HG03342 (cell line): Measurements from ENCODE around the gene RTKN2.

Experiments
- ATAC-seq: cut with Tn5 transposase; IDR thresholded peaks from one replicate; pipeline ENCODE4 v1.9.1; 2021; ENCODE audit warnings: mild to moderate bottlenecking, moderate library complexity; ENCODE audit not compliant: unreplicated experiment

Gene RTKN2

DNA sequence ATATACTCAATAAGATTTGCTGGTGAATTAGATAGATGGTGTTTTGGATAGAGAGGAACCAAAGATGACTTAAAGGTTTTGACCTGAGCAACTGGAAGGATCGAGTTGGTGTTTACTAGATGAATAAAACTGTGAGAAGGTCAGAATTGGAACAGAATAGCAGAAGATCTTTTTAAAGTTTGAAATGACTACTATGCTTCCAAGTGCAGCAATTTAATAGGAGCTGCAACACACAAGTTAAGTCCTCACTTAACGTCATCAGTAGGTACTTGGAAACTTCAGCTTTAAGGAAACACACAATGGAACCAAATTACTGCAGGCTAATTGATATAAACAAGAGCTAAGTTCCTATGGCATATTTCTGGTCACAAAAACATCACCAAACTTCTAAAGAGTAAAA is 86.5 kb downstream of the RTKN2 start:
- ATAC-seq: no peak

DNA sequence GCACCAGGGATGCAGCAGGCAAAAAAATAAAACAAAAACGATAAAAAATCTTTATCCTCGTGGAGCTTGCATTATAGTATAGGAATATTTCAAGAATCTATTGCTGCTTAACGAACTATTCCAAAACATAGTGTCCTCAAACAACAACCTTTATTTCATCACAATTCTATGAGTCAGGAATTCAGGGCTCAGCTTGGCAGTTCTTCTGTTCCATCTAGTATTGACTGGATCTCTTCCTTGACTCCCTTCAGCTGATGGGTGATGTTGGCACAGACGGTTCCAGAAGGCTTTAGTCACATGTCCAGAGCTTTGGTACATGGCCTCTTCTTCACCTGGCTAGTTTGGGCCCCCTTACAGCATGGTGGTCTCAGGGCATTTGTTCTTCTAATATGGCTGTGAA is 88.0 kb downstream of the RTKN2 start:
- no peak for ATAC-seq

DNA sequence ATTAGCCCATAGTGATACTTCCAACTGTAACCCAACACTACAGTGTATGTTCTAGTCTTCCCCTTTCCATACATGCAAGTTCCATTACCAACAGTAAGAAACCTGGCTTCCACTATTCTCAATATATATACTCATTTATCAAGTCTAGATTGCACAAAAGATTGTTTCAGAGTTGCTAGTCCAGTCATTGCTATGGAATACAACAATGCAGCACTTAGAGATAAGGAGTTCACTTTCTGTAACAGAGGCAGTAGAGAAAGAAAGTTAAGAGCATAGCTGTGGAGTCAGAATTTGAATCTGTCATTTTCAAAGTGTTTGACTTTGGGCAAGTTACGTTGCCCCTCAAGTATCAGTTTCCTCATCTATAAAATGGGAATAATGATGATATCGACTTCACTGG is 90.1 kb downstream of the RTKN2 start:
- ATAC-seq: no peak

DNA sequence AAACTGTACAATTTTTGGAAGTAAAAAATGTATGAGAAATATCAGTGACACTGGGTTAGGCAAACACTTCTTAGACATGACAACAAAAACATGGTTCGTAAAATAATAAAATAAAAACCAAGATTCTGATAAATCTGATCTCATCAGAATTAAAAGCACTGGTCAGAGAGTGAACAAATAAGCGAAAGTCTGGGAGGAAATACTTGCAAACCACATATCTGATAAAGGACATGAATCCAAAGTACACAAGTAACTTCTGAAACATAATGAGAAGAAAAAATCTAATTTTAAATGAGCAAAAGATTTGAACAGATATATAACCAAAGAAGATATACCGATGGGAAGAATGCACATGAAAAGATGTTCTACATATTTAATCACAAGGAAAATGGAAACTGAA is 91.5 kb downstream of the RTKN2 start:
- ATAC-seq: no peak

DNA sequence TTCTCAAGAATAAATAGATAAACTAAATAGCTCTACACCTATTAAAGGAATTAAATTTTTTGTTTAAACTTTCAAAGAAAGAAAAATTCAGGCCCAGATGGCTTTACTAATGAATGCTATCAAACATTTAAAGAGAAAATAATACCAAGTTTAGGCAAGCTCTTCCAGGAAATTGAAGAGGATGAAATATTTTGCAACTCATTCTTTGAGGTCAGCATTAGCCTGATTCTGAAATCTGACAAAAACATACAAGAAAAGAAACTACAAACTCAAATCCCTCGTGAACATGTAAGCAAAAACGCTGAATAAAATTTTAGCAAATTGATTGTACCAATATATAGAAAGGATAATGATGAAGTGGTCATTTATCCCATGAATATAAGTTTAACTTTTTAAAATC is 93.4 kb downstream of the RTKN2 start:
- ATAC-seq: no peak

DNA sequence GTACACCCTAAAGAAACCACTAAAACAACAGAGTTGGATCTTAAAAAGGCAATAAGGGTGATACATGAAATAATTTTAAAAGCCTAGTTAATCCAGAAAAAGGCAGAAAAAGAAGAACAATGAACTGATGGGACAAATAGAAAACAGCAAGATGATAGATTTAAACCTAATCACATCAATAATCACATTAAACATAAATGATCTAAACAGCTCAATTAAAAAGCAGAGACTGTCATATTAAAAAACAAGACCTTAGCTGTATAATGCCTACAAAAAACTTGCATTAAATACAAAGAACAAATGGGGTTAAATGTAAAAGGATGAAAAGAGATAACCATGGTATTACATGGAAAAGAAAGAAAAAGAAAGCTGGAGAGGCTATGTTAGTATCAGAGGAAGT is 96.2 kb downstream of the RTKN2 start:
- ATAC-seq: no peak

DNA sequence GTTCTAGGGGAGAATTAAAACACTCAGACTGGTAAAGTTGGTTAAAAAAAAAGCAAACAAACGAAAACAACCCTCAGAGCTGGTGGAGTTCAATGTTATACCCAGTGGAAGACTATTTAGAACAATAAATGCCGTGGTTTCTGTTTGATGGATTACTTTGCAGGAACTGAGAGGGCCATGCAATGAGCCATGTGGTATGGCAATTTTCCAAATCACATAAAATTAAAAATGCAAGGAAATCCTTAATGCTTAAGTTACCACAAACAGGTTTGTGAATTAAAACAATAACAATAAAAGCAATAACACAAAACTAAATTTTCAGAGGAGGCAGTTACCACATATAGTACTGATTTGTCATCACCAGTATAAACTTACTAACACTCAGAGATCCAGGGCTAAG is 96.9 kb downstream of the RTKN2 start:
- no peak for ATAC-seq

DNA sequence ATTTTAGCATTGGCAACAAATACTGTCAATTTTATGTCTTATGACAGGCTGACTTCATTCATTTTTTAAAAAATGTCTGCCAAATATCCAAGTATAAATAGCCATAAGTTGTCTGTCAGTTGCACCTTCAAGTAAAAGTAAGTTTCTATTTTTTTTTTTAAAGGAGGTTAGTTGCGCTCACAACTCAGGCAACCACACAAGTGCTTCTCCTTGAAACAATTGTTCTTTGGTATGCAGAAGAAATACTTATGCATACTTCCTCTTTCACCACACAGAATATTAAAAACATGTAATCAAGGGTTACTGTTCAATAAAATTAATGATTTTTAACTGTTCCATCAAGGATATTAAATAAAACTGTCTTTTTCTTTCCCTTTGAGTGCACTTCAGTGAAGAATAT is 97.9 kb downstream of the RTKN2 start:
- no peak for ATAC-seq

DNA sequence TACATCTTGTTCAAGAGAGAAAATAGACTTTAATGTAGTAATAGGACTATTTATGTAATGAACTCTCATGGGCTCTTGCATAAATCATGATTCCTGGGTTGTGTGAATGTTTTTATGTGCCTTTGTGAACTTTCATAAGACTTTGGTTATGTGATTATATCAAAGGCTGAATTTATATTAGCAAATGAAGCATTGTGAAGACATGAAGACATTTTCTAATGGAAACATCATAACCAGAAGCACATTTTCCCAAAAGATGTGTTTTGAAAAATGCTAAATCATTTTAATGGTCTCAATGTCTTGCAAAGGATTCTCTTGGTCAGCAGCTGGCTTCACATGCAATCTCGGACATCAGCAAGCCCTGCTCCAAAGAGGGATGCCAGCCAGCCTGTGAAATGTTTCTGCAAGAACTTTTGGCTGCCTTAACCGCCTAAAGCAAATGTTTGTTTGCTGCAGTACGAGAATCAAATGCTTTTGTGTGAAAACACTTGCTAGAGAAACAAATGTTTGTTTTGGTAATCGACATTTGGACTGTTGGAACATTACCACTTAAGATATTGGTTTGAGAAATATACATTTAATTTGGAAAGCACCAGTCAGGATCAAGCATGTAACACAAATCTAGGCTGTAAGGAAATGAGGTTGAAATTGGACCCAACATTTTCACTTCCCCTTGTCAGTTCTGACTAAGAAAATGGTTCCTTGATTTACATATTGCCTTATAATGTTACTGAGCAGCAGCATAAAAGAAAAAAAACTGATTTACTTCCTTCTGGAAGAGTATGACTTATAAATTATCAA is 102.1 kb downstream of the RTKN2 start:
- peak; percentile 100 for ATAC-seq

DNA sequence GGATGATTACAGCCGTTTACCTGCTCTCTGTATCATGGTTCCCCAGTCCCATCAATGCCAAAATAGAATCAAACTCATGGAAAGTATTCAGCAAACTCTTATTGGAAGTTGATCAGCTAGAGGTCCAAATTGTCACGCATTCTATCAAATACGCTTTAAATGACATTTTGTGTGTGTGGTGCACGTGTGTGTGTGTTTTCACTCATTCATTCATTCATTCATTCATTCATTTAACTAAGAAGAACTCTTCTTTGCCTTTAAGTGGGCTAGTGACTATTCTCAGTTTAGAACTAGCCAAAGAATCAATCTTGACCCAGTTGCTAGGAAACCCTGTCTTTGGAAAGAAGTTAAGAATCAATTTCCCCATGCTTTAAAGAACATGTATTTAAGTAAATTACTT is 102.8 kb downstream of the RTKN2 start:
- no peak for ATAC-seq

DNA sequence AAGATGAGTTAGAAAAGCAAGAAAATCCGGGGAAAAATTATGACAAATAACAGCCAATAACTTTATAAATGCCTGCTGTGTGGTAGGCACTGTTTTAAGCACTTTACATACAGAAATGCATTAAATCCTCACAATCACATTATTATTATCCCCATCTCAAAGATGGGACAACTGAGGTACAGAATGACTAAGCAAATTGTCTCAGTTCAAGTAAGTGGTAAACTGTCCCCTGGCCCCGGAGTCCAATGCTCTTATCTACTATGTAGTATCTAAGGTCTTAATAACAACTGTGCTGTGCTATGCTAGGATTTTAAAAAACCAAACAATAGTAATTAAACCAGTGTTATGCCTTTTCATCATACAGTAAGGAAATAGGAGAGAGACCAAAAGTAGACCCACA is 105.6 kb downstream of the RTKN2 start:
- no peak for ATAC-seq

DNA sequence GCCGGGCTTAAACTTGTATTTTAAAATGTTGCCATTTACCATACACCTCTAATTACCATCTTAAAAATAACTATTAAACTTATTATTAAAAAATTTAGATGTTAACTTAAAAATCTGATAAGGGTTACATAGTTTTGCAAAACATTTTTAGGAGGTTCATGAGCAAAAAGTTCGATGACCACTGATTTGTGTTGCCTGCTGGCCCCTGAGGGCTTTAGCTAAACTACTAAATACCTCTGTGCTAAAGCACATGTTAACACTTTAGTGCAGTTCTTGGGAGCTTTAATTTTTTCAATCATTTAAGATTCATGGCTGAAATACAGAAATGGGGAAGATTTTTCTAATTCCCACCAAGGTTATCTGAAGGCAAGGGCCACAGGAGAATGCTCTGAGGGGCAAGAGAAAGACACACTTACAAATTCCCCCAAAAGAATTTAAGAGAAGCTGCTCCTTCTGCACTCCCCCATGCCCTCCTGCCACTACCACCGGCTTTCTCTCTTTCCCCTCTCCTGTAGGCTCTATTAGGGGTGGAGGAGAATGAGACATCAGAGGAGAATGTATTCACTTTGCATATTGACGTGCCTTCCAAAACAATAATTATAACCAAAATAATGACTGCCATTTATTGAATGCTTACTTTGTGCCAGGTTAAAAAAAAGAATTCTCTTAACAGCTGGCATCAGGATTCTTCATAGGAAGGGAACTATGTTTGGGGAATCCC is 106.2 kb downstream of the RTKN2 start:
- no peak for ATAC-seq

DNA sequence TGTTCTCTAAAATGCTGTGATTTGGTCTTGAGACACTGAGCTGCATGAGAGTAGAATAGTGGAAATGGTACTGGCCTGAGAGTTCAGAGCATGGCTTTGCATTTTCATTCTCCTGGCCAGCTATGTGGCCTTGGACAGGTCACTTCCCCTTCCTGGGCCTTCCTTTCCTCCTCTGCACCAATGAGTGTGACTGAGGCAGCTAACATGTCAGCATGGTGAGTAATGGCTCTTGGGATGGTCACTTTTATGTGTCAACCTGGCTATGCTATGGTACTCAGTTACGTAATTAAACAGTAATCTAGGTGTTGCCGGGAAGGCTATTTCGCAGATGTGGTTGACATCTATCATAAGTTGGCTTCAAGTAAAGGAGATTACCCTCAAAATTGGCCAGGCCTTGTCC is 109.3 kb downstream of the RTKN2 start:
- no peak for ATAC-seq

DNA sequence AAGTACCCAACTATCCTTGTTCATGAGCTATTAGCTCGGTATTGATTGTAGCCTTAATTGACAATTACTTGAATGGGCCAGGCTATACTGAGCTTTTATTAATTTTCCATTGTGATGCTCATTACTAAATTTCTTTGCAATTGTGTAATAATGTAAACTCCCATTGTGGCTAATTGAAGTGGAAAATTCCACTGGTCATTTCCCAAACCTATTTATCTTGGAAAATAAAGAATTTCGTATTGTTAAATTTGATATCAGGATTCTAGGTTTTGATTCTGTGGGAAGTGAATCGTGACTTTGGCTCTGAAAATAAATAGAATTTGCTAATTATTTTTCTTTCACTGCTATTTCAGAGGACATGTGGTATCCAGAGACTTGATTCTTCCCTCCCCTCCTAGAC is 111.0 kb downstream of the RTKN2 start:
- no peak for ATAC-seq

DNA sequence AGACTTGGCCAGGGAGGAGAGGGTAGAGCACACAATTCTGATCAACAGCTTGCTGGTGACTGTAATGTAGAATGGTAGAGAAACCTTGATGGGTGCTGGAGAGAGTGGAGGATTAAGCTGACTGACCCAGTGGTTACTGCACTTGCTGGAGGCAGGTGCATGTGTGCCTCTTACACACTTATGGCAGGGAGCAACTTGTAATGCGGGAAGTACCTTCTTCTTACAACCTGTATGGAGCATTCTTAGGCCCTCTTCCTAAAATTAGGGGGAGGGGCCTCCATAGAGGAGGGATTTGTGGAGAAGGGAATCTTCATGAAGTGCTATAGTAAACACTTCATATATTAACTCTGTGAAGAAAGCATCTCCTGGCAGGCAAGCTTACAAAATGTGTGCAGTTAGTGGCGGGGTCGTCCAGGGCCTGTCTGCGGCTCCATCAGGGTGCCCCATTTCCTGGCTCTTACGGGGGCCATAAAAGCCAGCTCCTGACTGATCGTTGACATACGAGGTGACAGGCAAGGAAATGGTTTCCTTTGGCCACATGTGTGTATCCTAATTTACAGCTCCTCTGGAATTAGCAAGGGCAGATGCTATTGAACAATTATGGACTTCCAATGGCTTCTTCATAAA is 113.5 kb downstream of the RTKN2 start:
- no peak for ATAC-seq

DNA sequence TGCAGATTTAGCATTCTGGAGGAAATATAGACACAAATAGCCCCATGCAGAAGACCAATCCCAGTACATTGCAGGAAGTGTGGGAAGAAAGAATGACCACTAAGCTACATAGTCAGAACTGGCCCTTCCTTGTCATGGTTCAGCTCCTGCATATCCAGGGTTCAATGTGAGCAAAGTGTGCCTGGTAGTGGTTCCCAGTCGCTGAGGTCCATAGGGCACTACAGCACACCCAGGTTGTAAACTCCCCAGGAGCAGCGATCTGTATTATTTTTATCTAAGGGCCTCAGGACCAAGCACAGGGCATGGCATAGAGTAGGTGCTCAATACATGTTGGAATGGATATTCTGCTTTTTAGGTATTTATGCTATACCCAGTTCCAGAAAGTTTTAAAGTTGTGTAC is 114.4 kb downstream of the RTKN2 start:
- ATAC-seq: no peak

DNA sequence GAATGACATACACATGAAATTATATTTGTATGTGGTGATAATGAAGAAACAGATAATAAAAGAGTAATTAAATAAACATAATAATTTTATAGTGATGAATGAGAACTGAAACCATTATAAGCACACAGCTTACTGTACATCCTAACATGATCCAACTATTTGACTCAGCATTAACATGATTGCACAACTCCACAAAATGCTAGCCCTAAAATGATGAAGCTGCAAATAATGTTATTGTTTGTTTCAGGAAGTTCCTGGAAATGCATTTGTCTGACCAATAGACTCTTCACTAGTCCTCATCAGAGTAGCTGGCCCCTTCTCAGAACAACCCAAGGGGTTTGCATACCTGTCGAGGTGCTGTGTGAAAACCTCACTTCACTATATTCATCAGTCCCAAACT is 115.5 kb downstream of the RTKN2 start:
- ATAC-seq: no peak

DNA sequence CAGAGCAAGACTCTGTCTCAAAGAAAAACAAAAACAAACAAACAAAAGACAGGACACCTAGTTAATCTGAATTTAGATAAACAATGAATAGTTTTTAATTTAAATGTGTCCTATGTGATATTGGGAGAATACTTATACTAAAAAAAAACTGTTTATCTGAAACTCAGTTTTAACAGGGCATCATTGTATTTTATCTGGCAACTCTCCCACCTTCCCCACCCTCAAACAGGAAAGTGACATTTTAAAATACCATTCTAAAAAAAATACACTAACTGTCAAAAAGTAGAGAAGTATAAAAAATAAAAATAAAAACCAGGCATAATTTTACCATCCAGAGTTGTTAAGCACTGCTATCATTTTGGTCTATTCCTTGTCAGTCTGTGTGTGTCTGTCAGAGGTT is 119.0 kb downstream of the RTKN2 start:
- ATAC-seq: no peak

DNA sequence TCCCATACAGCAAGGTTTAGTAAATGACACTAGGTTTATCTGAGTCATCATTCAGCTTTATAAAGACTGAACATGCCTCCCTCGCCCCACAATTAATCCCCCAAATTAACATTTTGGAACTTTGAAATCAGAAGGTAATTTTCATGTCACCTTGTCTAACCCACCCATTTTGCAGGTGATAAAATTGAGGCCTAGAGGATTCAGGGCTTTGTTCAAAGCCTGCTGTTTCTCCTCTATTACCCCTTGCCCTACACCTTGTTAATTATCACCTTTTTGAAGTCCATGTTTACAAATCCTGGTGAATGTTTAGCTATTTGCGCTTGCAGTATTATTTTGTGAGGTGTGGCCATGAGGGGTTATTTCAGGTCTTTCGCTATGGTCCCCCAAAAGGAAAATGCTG is 120.5 kb downstream of the RTKN2 start:
- no peak for ATAC-seq

DNA sequence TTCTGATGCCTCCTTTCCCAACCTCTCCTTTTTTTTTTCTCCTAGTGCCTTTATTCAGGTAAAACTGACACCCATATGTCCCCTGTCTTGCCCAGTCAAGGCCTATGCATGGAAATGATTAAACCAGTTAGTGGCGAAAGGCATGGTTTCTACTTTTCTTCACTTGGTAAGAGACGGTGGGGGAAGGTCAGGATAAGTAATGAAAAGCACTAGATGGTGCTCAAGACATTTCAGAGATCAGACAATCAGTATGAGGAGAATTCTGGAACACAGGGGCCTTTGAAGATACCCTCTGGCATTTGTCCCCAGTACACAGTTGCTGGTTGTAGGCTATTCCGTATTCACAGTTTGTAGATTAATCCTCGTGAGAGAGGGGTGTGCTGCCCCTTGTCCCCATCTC is 121.2 kb downstream of the RTKN2 start:
- no peak for ATAC-seq

DNA sequence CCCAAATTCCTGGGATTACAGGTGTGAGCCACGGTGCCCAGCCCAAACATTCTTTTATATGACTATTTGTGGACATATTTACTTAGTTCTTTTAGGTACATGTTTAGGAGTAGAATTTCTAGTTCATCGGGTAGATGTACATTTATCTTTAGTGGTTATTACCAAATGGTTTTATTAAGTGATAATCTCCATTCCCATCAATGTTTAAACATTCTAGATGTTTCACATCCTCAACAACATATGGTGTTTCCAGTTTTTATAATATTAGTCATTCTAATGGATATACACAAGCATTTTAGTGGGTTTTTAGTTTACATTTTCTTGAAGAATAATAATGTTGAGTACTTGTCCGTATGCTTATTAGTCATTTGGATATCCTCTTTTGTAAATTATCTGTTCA is 131.7 kb downstream of the RTKN2 start:
- ATAC-seq: no peak

DNA sequence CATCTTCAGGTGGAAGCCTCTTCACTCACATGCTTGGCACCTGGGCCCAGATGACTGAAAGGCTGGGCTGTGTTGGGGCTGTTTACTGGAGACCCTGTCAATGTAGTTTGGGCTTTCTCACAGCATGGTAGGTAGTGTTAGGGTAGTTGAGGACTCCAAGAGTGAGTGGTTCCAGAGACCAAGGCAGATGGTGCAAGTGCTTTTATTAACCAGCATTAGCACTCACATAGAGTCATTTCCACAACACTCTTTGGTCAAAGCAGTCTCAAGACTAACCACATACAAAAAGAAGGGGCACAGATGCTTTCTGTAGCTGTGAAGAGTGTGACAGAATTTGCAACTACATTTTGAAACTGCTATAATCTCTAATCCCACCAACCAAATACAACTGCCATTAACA is 135.0 kb downstream of the RTKN2 start:
- ATAC-seq: peak; percentile 84
